Esophagus squamous epithelium (tissue), 4 donors: ENCODE measurements around the gene ADAM22.

Experiments used
- CTCF ChIP-seq, 6 experiments: fragments of 450-650 bp in 4 of 6; fragments of 200-600 bp in 2 of 6; sonication (generic) in 2 of 6; IDR thresholded peaks; one replicate each; pipeline ENCODE4 v1.5.1; 2016 to 2019; ENCODE audit warnings: antibody characterized with exemption in 6 of 6, mild to moderate bottlenecking in 4 of 6, moderate library complexity in 4 of 6
- POLR2A ChIP-seq, 4 donors: fragments of 450-650 bp; IDR thresholded peaks; one replicate each; pipeline ENCODE4 v1.6.1; 2017; ENCODE audit warnings: antibody characterized with exemption in 4 of 4, mild to moderate bottlenecking in 4 of 4, moderate library complexity in 3 of 4

GRCh38 chr7:87959336-87959735 is 25.3 kb downstream of the ADAM22 start:
- no peak for TF ChIP-seq CTCF (IDR thresholded peaks at IDR 0.05)
- TF ChIP-seq POLR2A (IDR thresholded peaks at IDR 0.05): no peak
